ENCODE results near the gene CRABP1. TPM values are rescaled to one million over a fixed set of nuclear protein-coding genes. Genes with fewer than 3 reads are reported as not detected.

The CRABP1 gene
- not detected for total RNA-seq

GRCh38 chr15:78340231-78341056 lies at the start of gene CRABP1:
Gene CRABP1 (plus strand): TSS chr15:78340353. CDS start chr15:78340429, 76 bp downstream.
- ChIA-PET CTCF (no interaction called here), POLR2A (no interaction called here)

- ChIA-PET POLR2A (no interaction called here), CTCF (no interaction called here)
Observed at GRCh38 chr15:78291052-78291451, 49.1 kb upstream of the CRABP1 start.

GRCh38 chr15:78291698-78292097 lies 48.5 kb upstream of the CRABP1 start:
- CTCF ChIA-PET, result no interaction called here
- POLR2A ChIA-PET, result no interaction called here

- ChIA-PET POLR2A (no interaction called here), CTCF (no interaction called here)
Observed at GRCh38 chr15:78292219-78292618, 47.9 kb upstream of the CRABP1 start.

GRCh38 chr15:78299101-78299930 lies 40.8 kb upstream of the CRABP1 start, which contains the start of gene SKIC8:
Gene SKIC8 (minus strand): TSS chr15:78299609. CDS start chr15:78295686, 3,923 bp downstream.
- POLR2A ChIA-PET, result interaction anchor here (0.6 to 1.9 kb wide), 13 partner anchors 8 to 1693 kb away, joined by 3 to 16 read pairs (median 5); partner anchors contain the start of genes CIB2, DNAJA4, IDH3A and IREB2

GRCh38 chr15:78301326-78301725 lies 38.8 kb upstream of the CRABP1 start:
- ChIA-PET CTCF (no interaction called here), POLR2A (no interaction called here)

More at GRCh38 chr15:78299101-78299930, 40.8 kb upstream of the CRABP1 start, which contains the start of gene SKIC8:
- CTCF ChIA-PET, result interaction anchor here (0.5 to 1.2 kb wide), 2 partner anchors 139 to 879 kb away, joined by 3 to 7 read pairs; partner anchors contain the start of genes HMG20A and IREB2

- POLR2A ChIA-PET, result interaction anchor here (0.5 kb wide), 1 partner anchor 148 kb away, joined by 3 read pairs; no protein-coding TSS in a partner anchor
- CTCF ChIA-PET, result no interaction called here
Observed at GRCh38 chr15:78301828-78302227, 38.3 kb upstream of the CRABP1 start.

- ChIA-PET POLR2A (interaction anchor here (0.5 kb wide), 1 partner anchor 147 kb away, joined by 3 read pairs; no protein-coding TSS in a partner anchor), CTCF (no interaction called here)
Observed at GRCh38 chr15:78302579-78303312, 37.4 kb upstream of the CRABP1 start.

GRCh38 chr15:78304216-78305066 lies 35.7 kb upstream of the CRABP1 start:
- ChIA-PET POLR2A (no interaction called here), CTCF (no interaction called here)

GRCh38 chr15:78306176-78306774 lies 33.9 kb upstream of the CRABP1 start:
- ChIA-PET POLR2A (no interaction called here), CTCF (no interaction called here)

- CTCF ChIA-PET, result interaction anchor here (1.0 to 1.5 kb wide), 4 partner anchors 10 to 115 kb away, joined by 3 to 6 read pairs (median 4); no protein-coding TSS in a partner anchor
- POLR2A ChIA-PET, result interaction anchor here (0.6 to 0.7 kb wide), 2 partner anchors 8 to 130 kb away, joined by 3 to 4 read pairs; partner anchors contain the start of gene SKIC8
Observed at GRCh38 chr15:78307976-78308375, 32.2 kb upstream of the CRABP1 start.

- CTCF ChIA-PET, result interaction anchor here (1.0 to 1.5 kb wide), 5 partner anchors 11 to 115 kb away, joined by 3 to 6 read pairs (median 3); no protein-coding TSS in a partner anchor
- POLR2A ChIA-PET, result interaction anchor here (0.6 kb wide), 1 partner anchor 129 kb away, joined by 3 read pairs; no protein-coding TSS in a partner anchor
Observed at GRCh38 chr15:78308422-78309032, 31.6 kb upstream of the CRABP1 start.

GRCh38 chr15:78311292-78311691 lies 28.9 kb upstream of the CRABP1 start:
- CTCF ChIA-PET, result interaction anchor here (1.2 kb wide), 1 partner anchor 112 kb away, joined by 3 read pairs; no protein-coding TSS in a partner anchor
- POLR2A ChIA-PET, result no interaction called here

GRCh38 chr15:78312536-78312935 lies 27.6 kb upstream of the CRABP1 start:
- CTCF ChIA-PET, result no interaction called here
- POLR2A ChIA-PET, result no interaction called here

GRCh38 chr15:78312957-78313356 lies 27.2 kb upstream of the CRABP1 start:
- CTCF ChIA-PET, result no interaction called here

GRCh38 chr15:78313383-78313782 lies 26.8 kb upstream of the CRABP1 start:
- CTCF ChIA-PET, result no interaction called here

More at GRCh38 chr15:78312957-78313356, 27.2 kb upstream of the CRABP1 start:
- POLR2A ChIA-PET, result no interaction called here

GRCh38 chr15:78314181-78314581 lies 26.0 kb upstream of the CRABP1 start:
- CTCF ChIA-PET, result no interaction called here

More at GRCh38 chr15:78313383-78313782, 26.8 kb upstream of the CRABP1 start:
- POLR2A ChIA-PET, result no interaction called here

More at GRCh38 chr15:78314181-78314581, 26.0 kb upstream of the CRABP1 start:
- POLR2A ChIA-PET, result interaction anchor here (0.6 kb wide), 1 partner anchor 260 kb away, joined by 6 read pairs; no protein-coding TSS in a partner anchor

Measured in activated CD8-positive, alpha-beta memory T cell treated with anti-CD3 and anti-CD28 coated beads for 36 hours (primary cell).